HFF-Myc (cell line): Measurements from ENCODE around the gene TRIM6.

Experiments
- DNase-seq: peaks from one replicate; pipeline ENCODE4 v3.0.0-alpha.2; 2011; ENCODE audit warnings: low read depth; ENCODE audit errors: extremely low read depth
- H3K4me3 ChIP-seq: replicated peaks from 2 replicates; pipeline ENCODE4 v1.5.1; 2011; ENCODE audit warnings: low read depth, mild to moderate bottlenecking, control low read depth, low read length
- CTCF ChIP-seq: IDR thresholded peaks from 2 replicates; pipeline ENCODE4 v1.5.1; 2012; ENCODE audit warnings: mild to moderate bottlenecking, low read depth, low read length, control low read depth; ENCODE audit errors: missing control alignments

TRIM6 gene

GRCh38 chr11:5658318-5658717, 61.9 kb downstream of the TRIM6 start:
- no peak for TF ChIP-seq CTCF
- H3K4me3 ChIP-seq, result no peak overlapping the region
- DNase-seq, result no peak
